ENCODE data around the gene LSAMP. TPM values are rescaled to one million over a fixed set of nuclear protein-coding genes. Genes with fewer than 3 reads are reported as not detected.

Gene LSAMP
- total RNA-seq, 4 donors from 2014 or later: 1.3 to 8.3 (median 1.8) TPM

DNA sequence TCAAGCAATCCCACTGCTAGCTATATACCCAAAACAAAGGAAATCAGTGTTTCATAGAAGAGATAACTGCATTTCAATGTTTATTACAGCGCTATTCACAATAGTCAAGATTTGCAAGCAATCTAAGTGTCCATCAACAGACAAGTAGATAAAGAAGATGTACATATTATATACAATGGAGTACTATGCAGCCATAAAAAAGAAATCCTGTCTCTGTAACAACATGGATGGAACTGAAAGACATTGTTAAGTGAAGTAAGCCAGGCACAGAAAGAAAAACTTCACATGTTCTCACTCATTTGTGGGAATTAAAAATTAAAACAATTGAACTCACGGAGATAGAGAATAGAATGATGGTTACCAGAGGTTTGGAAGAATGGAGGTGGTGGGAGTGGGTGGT, 89.2 kb downstream of the LSAMP start:
- Histone ChIP-seq H3K4me3 (no peak overlapping the region), H3K9me3 (no peaks in the 10 kb centered on the region), H3K4me1 (no peaks in the 10 kb centered on the region), H3K36me3 (no peaks in the 10 kb centered on the region), H3K27me3 (no peaks in the 10 kb centered on the region), H3K27ac (no peak overlapping the region)
- TF ChIP-seq, protein P1, sequence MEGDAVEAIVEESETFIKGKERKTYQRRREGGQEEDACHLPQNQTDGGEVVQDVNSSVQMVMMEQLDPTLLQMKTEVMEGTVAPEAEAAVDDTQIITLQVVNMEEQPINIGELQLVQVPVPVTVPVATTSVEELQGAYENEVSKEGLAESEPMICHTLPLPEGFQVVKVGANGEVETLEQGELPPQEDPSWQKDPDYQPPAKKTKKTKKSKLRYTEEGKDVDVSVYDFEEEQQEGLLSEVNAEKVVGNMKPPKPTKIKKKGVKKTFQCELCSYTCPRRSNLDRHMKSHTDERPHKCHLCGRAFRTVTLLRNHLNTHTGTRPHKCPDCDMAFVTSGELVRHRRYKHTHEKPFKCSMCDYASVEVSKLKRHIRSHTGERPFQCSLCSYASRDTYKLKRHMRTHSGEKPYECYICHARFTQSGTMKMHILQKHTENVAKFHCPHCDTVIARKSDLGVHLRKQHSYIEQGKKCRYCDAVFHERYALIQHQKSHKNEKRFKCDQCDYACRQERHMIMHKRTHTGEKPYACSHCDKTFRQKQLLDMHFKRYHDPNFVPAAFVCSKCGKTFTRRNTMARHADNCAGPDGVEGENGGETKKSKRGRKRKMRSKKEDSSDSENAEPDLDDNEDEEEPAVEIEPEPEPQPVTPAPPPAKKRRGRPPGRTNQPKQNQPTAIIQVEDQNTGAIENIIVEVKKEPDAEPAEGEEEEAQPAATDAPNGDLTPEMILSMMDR (IDR thresholded peaks at IDR 0.05): no peak
- TF ChIP-seq POLR2A (IDR thresholded peaks at IDR 0.05): no peak
- no peak for DNase-seq

DNA sequence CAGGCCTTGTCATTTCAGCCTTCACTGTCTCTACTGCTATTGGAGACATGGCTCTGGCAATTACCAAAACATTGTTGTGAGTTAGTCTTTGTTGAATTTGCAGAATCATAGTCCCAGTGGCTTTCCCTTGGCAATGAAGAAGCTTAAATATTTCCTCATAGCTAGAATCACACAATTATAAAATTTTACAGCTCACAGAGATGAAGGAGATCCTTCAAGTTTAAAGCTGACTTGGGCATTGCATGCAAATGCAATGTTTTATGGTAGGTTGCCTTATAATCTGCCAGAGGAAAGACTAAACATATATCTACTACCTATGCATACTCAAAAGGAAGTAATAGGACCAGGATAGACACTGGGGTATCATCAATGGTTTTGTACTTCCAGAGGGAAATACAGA, 90.9 kb downstream of the LSAMP start:
- H3K36me3 ChIP-seq: no peaks in the 10 kb centered on the region
- no peaks in the 10 kb centered on the region for H3K9me3 ChIP-seq
- no peaks in the 10 kb centered on the region for H3K27me3 ChIP-seq
- no peak for TF ChIP-seq POLR2A (IDR thresholded peaks at IDR 0.05)
- TF ChIP-seq, protein P1 (IDR thresholded peaks at IDR 0.05): no peak
- H3K27ac ChIP-seq: no peak overlapping the region
- H3K4me3 ChIP-seq: no peak overlapping the region
- DNase-seq: no peak
- H3K4me1 ChIP-seq: no peaks in the 10 kb centered on the region

DNA sequence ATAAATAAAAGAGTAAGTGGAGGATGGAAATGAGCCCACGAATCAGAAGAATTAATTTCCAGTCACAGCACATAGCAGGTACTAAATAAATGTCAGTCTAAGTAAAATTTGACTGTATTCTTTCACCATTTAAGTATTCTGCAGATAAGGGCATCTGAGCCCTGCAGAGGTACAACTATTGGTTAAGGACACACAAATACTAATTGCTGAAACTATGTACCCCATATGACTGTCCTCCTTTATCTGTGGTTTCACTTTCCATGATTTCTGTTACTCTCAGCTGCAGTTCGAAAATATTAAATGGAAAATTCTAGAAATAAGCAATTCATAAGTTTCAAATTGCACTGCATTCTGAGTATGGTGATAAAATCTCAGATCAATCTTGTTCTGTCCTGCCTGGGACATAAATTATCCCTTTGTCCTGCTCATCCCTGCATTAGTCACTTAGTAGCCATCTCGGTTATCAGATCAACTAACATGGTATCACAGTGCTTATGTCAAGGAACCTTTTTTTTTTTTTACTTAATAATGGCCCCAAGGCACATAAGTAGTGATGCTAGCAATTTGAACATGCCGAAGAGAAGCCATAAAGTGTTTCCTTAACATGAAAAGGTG, 95.1 kb downstream of the LSAMP start:
- Histone ChIP-seq H3K27me3 (no peaks in the 10 kb centered on the region), H3K4me1 (no peaks in the 10 kb centered on the region), H3K36me3 (no peaks in the 10 kb centered on the region), H3K27ac (no peak overlapping the region), H3K9me3 (no peaks in the 10 kb centered on the region), H3K4me3 (no peak overlapping the region)
- DNase-seq: no peak
- TF ChIP-seq, protein P1 (IDR thresholded peaks at IDR 0.05): no peak
- TF ChIP-seq POLR2A (IDR thresholded peaks at IDR 0.05): no peak

DNA sequence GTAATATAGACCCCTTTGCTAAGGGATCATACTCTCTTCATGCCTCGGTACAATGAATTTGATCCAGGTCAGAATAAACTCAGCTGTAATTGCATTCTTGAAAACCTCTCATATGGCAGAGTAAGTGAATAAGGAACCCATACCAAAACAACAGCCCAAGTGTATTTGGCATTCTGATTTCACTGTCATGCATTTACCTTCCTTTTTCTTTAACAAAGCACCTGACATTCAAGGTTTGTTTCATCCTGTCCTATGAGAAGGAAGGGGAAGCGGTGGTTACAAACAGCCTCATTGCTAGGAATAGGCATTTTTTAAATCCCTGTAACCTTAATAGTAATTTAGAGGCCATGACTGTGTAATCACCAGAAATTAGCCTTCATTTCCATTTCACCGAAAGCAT, 97.1 kb downstream of the LSAMP start:
- H3K27me3 ChIP-seq: no peaks in the 10 kb centered on the region
- TF ChIP-seq, protein P1 (IDR thresholded peaks at IDR 0.05): no peak
- no peaks in the 10 kb centered on the region for H3K4me1 ChIP-seq
- no peaks in the 10 kb centered on the region for H3K36me3 ChIP-seq
- no peak for DNase-seq
- no peak overlapping the region for H3K27ac ChIP-seq
- H3K9me3 ChIP-seq: no peaks in the 10 kb centered on the region
- no peak overlapping the region for H3K4me3 ChIP-seq

DNA sequence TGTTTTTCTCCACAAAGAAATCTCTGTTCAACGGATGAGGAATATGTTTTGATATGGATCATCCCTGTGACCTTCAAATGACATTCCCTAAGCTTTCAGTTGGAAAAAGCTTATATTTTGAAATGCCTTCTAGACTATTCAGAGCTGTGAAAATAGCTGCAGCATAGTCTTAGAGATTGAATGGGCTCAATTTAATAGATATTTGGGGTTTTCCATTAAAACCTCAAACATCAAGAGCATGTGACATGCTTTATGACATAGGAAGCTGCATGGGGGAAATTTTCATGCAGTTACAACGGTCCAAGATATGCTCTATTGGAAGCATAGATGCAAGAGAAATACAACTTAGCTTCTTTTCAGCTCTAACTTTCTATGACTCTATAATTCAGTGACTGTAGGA, 102.8 kb downstream of the LSAMP start:
- DNase-seq: no peak
- no peak overlapping the region for H3K27ac ChIP-seq
- H3K4me3 ChIP-seq: no peak overlapping the region
- TF ChIP-seq POLR2A (IDR thresholded peaks at IDR 0.05): no peak
- no peaks in the 10 kb centered on the region for H3K9me3 ChIP-seq
- H3K36me3 ChIP-seq: no peaks in the 10 kb centered on the region
- no peaks in the 10 kb centered on the region for H3K4me1 ChIP-seq
- no peaks in the 10 kb centered on the region for H3K27me3 ChIP-seq

DNA sequence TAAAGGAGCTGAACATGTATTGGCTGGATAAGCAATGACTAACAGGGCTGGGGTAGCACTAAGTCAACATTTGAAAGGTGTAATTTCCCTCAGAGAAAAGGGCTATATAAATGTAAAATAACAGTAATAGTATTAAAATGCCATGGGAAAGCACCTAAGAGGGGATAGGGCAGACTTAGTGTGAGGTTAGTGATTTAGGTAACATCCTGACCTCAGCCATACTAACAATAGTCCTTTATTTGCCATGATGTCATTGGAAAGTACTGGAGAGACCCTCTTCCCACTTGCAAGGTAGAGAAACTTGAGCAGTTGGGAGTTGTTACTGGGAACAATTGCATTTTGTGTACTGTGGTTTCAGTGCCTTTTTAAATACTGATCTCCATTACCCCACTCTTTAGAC, 103.4 kb downstream of the LSAMP start:
- Histone ChIP-seq H3K4me3 (no peak overlapping the region), H3K27me3 (no peaks in the 10 kb centered on the region), H3K36me3 (no peaks in the 10 kb centered on the region), H3K27ac (no peak overlapping the region), H3K4me1 (no peaks in the 10 kb centered on the region), H3K9me3 (no peaks in the 10 kb centered on the region)
- DNase-seq: no peak
- TF ChIP-seq, protein P1 (IDR thresholded peaks at IDR 0.05): no peak
- TF ChIP-seq POLR2A (IDR thresholded peaks at IDR 0.05): no peak
